ENCODE measurements around the gene EML6. TPM values are rescaled to one million over a fixed set of nuclear protein-coding genes. Genes with fewer than 3 reads are reported as not detected.

EML6 gene
- total and polyA plus RNA-seq, 2 of the 8 experiments (the other 6 are each of a cell fraction or from before 2014, with no cell fraction given), result 1.2 to 1.6 TPM

- H3K79me1 ChIP-seq (ENCODE audit: low read depth, low read length), result no peaks in the 10 kb centered on the region
- H2BK15ac ChIP-seq (ENCODE audit: low read length), result no peak overlapping the region
- H2BK20ac ChIP-seq (ENCODE audit: low read length), result no peak overlapping the region
- no peak for FAIRE-seq
- no peaks in the 10 kb centered on the region for H4K20me1 ChIP-seq (replicated peaks in 1 of 2; ENCODE audit: control insufficient read depth in 1 of 2, insufficient read depth in 2 of 2, low read length in 2 of 2)
- no peak overlapping the region for H4K91ac ChIP-seq (replicated peaks; ENCODE audit: insufficient read length, low read length)
- 84% methylated on average over 2 of the region's 2 CpGs; no CpG with 5 or more reads in 1 of the 2 experiments for WGBS, 2 experiments (ENCODE audit: extremely low coverage in 1 of 2, insufficient coverage in 1 of 2, insufficient read length in 1 of 2, insufficient replicate concordance in 2 of 2, low coverage in 1 of 2, low lambda C conversion rate in 2 of 2, missing lambda C conversion rate in 1 of 2)
- H3K79me2 ChIP-seq (ENCODE audit: control insufficient read depth in 1 of 2, insufficient read depth in 2 of 2, low read length in 2 of 2), result no peaks in the 10 kb centered on the region
- no peak overlapping the region for H2AK5ac ChIP-seq (ENCODE audit: low read depth, low read length)
- TF ChIP-seq HDAC6 (IDR thresholded peaks at IDR 0.05; ENCODE audit: low read depth, low read length) (no peak), RBBP5 (IDR thresholded peaks at IDR 0.05; ENCODE audit: borderline replicate concordance, low read depth, low read length) (no peak), KDM4A (IDR thresholded peaks at IDR 0.05; ENCODE audit: low read depth, low read length, severe bottlenecking) (no peak), EGR1 (IDR thresholded peaks at IDR 0.05; ENCODE audit: borderline replicate concordance, low read depth, low read length) (no peak), CTBP2 (IDR thresholded peaks at IDR 0.05; ENCODE audit: borderline replicate concordance, insufficient read depth, insufficient read length, low read length) (no peak), SP2 (IDR thresholded peaks at IDR 0.05; ENCODE audit: low read length) (no peak), SIX5 (IDR thresholded peaks at IDR 0.05; ENCODE audit: low read depth, low read length) (no peak), MAFK (IDR thresholded peaks at IDR 0.05; ENCODE audit: low read depth, low read length) (no peak), GTF2F1 (IDR thresholded peaks at IDR 0.05; ENCODE audit: borderline replicate concordance, low read depth, low read length) (no peak)
- H3K56ac ChIP-seq (replicated peaks; ENCODE audit: insufficient read length, low read depth, low read length), result no peak overlapping the region
- DNase-seq (ENCODE audit: low read depth in 1 of 2, low spot score in 2 of 2), result no peak
- H4K8ac ChIP-seq (ENCODE audit: extremely low read depth, insufficient read depth, low read length), result no peak overlapping the region
- H3K27me3 ChIP-seq (replicated peaks in 1 of 4; ENCODE audit: control insufficient read depth in 3 of 4, extremely low read depth in 1 of 4, insufficient read depth in 3 of 4, low read length in 3 of 4), result no peaks in the 10 kb centered on the region
- no peak overlapping the region for H3K23ac ChIP-seq (ENCODE audit: insufficient read length)
- no peak overlapping the region for H2BK120ac ChIP-seq (replicated peaks; ENCODE audit: low read depth, low read length)
- no peaks in the 10 kb centered on the region for H3K36me3 ChIP-seq (ENCODE audit: control insufficient read depth in 2 of 4, insufficient read depth in 4 of 4, low read length in 3 of 4)
- no peak overlapping the region for H3K4me3 ChIP-seq (ENCODE audit: extremely low read depth in 1 of 4, insufficient read depth in 2 of 4, low read depth in 3 of 4, low read length in 4 of 4)
- H3K4me2 ChIP-seq (ENCODE audit: insufficient read depth in 1 of 2, low read depth in 2 of 2, low read length in 2 of 2), result no peak overlapping the region
- peaks cover 3 to 5% (median 4%) of the 10 kb centered on the region in 4 experiments; a peak in 5 of 7 replicates for H3K4me1 ChIP-seq (replicated peaks in 1 of 4; ENCODE audit: control insufficient read depth in 3 of 4, insufficient read depth in 4 of 4, low read length in 3 of 4)
- H4K5ac ChIP-seq (ENCODE audit: insufficient read length, low read depth, low read length), result no peak overlapping the region
- H3K9ac ChIP-seq (replicated peaks in 1 of 4; ENCODE audit: extremely low read depth in 1 of 4, low read depth in 3 of 4, low read length in 3 of 4), result no peak overlapping the region
- no peak overlapping the region for H2AFZ ChIP-seq (ENCODE audit: low read length)
- no peak overlapping the region for H2BK12ac ChIP-seq (ENCODE audit: low read depth, low read length)
- H3K9me3 ChIP-seq (ENCODE audit: insufficient read depth in 2 of 2, low read depth in 1 of 2, low read length in 1 of 2), result no peaks in the 10 kb centered on the region
- no peaks in the 10 kb centered on the region for H3K23me2 ChIP-seq (ENCODE audit: low read depth, low read length)
- ChIA-PET CTCF (ENCODE audit: partially characterized antibody) (interaction anchor here (1.6 kb wide), 1 partner anchor 79 kb away, joined by 4 read pairs; no protein-coding TSS in a partner anchor), POLR2A (ENCODE audit: partially characterized antibody) (no interaction called here)
- no peak overlapping the region for H3K14ac ChIP-seq (ENCODE audit: insufficient read length)
- no peak overlapping the region for H3K27ac ChIP-seq (ENCODE audit: low read depth, low read length)
- H2BK5ac ChIP-seq (ENCODE audit: low read depth, low read length), result no peak overlapping the region
- H3K18ac ChIP-seq (ENCODE audit: extremely low read depth, low read length), result no peak overlapping the region
- no peak overlapping the region for H3K4ac ChIP-seq (replicated peaks; ENCODE audit: insufficient read length, low read depth, low read length)
Observed at GRCh38 chr2:54760310-54760709, 36.8 kb downstream of the EML6 start.
